GM21526 (cell line): ENCODE data around the gene POLR2H.

Experiments used
- ATAC-seq: cut with Tn5 transposase; IDR thresholded peaks from one replicate; pipeline ENCODE4 v1.9.1; 2021; ENCODE audit warnings: moderate library complexity; ENCODE audit not compliant: unreplicated experiment, low FRiP score

The POLR2H gene

DNA sequence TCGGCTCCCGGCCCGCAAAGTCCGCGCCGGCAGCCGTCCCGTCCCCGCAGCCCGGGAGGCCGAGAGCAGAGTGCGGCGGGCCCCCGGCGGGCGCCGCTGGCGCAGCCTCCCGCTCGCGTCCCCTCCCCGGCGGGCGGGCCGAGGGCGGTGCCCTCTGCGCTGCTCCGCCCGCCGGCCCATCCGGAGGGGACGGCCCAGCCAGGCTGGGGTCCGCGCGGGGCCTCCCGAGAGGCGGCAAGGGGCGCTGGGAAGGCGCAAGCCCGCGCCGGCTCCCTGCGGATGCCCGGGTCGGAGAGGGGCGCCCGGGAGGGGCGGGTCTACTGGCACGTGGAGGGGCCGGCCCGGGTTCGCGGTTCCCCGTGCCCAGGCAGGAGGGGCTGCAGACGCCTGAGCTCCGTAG, at the start of gene POLR2H, which contains the start of gene CLCN2:
Gene POLR2H (plus strand): TSS at position 179 of the 400 bp plus-strand sequence. CDS start 1,783 bp downstream, outside the sequence.
Gene CLCN2 (minus strand): TSS at position 74 of the 400 bp plus-strand sequence. CDS start 126 bp downstream, outside the sequence.
- ATAC-seq, result peak; percentile 36

DNA sequence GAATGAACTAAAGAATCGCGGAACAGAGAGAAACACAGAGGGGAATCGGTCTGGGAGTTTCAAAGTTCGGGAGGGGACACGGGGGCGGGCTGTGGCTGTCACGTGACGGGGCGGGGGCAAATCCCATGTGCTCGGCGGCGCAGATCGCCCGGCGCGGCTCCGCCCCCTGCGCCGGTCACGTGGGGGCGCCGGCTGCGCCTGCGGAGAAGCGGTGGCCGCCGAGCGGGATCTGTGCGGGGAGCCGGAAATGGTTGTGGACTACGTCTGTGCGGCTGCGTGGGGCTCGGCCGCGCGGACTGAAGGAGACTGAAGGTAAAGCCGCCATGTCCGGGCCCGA, 47.2 kb upstream of the POLR2H start, which contains the start of gene EIF4G1:
Gene EIF4G1 (plus strand): TSS at position 244 of the 337 bp plus-strand sequence. CDS start 1,191 bp downstream, outside the sequence.
- ATAC-seq, result peak; percentile 77

GRCh38 chr3:184314700-184315542, 46.6 kb upstream of the POLR2H start:
- peak; percentile 29 for ATAC-seq

GRCh38 chr3:184315543-184315867, 46.0 kb upstream of the POLR2H start:
- ATAC-seq, result peak; percentile 4

DNA sequence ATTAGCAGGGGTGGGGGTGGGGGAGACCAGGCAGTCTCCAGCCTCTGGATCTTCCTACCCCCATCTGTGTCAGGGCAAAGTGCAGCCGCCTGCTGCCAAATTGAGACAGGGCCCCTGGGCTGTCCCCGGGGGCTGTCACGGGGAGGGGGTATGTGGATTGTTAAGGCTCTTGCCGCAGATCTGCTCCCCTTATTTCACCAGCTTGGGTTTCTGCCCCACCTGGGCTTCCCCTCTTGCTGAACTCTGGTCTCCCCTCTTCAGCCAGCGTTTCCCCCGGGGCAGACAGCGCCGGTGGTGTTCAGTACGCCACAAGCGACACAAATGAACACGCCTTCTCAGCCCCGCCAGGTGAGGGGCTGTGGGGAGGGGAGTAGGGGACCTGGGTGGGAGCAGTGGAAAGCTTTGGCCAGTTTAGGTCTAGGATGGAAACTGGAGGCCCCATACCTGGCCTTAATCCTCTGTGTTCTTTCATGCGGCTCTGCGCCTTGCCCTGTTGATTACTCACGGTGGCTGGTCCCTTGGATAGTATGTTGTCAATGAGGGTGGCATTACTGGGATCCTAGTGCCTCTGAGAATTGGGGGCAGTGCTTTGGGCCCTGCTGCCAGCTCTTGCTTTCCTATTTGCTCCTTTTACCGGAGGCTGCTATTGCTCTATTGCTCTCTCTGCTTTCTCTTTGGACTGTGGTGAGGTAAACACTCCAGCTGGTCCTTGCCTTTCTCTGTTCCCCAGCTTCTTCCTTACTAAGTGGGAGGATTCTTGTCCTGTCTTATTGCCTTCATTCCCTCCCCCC, 45.4 kb upstream of the POLR2H start:
- no peak for ATAC-seq

GRCh38 chr3:184316792-184317191, 44.7 kb upstream of the POLR2H start:
- no peak for ATAC-seq

DNA sequence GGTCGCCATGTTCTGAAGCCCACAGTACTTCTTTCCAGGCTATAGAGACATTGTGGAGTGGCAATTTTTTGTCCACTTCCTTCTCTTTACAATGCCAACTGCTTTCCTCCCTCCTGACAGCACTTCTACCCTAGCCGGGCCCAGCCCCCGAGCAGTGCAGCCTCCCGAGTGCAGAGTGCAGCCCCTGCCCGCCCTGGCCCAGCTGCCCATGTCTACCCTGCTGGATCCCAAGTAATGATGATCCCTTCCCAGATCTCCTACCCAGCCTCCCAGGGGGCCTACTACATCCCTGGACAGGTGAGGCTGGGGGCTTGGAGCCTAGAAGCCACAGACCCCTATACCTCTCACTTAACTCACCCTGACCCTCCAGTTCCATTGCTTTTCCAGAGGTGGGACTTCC, 44.3 kb upstream of the POLR2H start:
- no peak for ATAC-seq

DNA sequence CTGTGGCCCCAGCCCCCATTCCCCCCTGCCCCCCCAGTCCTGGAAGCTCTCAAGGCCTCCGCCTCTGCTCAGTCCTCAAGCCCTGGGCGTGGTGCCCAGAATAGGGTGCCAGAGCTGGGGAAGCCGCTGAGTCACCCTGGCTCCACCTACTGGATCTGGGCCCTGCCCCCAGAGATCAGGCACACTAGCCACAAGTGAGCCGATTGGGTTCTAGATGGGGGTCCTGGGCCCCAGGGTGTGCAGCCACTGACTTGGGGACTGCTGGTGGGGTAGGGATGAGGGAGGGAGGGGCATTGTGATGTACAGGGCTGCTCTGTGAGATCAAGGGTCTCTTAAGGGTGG, 41.4 kb upstream of the POLR2H start:
- ATAC-seq, result no peak

DNA sequence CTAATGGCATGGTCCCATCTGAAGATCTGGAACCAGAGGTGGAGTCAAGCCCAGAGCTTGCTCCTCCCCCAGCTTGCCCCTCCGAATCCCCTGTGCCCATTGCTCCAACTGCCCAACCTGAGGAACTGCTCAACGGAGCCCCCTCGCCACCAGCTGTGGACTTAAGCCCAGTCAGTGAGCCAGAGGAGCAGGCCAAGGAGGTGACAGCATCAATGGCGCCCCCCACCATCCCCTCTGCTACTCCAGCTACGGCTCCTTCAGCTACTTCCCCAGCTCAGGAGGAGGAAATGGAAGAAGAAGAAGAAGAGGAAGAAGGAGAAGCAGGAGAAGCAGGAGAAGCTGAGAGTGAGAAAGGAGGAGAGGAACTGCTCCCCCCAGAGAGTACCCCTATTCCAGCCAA, 39.8 kb upstream of the POLR2H start:
- no peak for ATAC-seq

GRCh38 chr3:184322731-184323487, 38.6 kb upstream of the POLR2H start:
- no peak for ATAC-seq

DNA sequence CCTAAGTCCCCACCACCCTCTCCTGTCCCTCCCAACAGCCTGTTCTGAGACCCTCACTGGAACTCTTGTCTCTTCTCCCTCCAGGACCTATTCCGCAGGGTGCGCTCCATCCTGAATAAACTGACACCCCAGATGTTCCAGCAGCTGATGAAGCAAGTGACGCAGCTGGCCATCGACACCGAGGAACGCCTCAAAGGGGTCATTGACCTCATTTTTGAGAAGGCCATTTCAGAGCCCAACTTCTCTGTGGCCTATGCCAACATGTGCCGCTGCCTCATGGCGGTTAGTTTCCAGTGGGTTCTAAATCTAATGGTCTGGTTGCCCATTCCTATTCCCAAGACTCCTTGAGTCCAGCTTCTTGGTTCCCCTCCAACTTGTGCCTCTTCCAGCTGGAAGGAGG, 37.8 kb upstream of the POLR2H start:
- no peak for ATAC-seq

DNA sequence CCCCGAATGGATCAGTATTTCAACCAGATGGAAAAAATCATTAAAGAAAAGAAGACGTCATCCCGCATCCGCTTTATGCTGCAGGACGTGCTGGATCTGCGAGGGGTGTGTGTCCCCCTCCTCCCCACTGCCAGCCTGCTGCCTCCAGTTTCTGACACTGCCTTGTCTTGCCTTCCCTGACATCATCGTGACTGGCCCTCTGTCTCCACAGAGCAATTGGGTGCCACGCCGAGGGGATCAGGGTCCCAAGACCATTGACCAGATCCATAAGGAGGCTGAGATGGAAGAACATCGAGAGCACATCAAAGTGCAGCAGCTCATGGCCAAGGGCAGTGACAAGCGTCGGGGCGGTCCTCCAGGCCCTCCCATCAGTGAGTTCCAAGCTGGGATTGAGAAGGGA, 36.2 kb upstream of the POLR2H start:
- ATAC-seq, result no peak

DNA sequence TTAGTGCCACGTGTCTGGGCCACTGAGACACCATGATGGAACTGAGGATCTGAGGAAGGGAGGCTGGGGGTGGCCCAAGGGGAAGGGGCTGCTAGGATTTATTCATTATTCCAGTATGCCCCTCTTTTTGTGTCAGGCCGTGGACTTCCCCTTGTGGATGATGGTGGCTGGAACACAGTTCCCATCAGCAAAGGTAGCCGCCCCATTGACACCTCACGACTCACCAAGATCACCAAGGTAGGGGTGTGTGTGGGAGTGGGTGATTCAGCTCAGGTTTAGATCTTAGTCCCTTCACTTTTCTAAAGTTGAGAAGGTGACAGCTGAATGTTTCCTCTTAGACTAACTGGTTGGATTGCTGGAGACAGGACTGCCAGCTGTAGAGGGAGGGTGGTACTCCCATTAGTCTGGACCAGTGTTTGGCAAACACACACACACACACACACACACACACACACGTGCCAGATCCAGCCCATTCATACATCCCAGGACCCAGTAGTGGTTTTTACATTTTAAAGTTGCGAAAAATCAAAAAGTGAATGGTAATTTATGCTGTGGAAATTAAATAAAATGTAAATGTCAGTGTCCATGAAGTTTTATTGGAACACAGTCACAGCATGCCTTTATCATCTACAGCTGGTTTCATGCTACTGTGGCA, 35.7 kb upstream of the POLR2H start:
- no peak for ATAC-seq

GRCh38 chr3:184327171-184327570, 34.3 kb upstream of the POLR2H start:
- ATAC-seq, result no peak

GRCh38 chr3:184328516-184328915, 33.0 kb upstream of the POLR2H start:
- no peak for ATAC-seq

- no peak for ATAC-seq
Measured at GRCh38 chr3:184332370-184333090, 29.0 kb upstream of the POLR2H start.

DNA sequence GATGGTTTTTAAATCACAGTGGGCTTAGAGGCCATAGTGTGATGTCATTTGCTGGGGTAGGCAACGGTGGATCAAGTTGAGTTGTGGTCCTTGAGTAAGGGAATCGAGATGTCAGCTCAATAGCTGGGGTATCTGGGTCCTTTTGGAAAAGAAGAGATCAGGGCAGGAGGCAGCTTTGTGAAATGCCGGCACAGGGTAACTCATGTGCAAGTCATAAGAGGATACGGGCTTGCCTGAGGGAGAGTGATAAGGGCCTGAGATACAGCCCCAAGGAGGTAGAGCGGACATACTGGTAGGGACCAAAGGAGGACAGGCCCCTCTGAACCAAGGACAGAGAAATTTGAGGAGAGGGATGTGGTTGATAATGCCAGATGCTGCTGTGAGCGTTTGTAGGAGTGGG, 28.3 kb upstream of the POLR2H start:
- no peak for ATAC-seq

DNA sequence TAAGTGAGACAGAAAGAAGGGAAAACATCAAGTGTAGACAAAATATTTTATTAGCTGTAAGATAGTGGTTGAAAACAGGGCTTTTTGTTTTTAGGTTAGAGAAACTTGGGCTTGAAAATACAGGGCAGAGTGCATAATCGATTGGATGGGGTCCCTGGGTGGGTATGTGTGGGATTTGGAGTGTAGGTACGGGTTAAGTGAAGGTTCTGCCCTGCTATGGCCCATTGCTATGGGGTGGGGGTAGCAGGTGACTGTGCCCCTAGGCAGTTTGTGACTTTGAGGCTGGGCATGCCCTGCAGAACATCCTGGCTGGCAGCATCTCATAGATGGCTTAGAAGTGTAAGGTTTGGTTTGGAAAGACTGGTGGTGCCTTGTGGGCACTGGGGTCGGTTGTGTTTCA, 27.8 kb upstream of the POLR2H start:
- no peak for ATAC-seq

GRCh38 chr3:184334470-184335158, 26.9 kb upstream of the POLR2H start:
- ATAC-seq, result no peak
